K562 treated with DMSO at 1 percent for 24 hours (cell line): ENCODE data around the gene OLFML2A. TPM values are rescaled to one million over a fixed set of nuclear protein-coding genes. Genes with fewer than 3 reads are reported as not detected.

Source experiments
- total RNA-seq: library from RNA; unstranded; fragments of 300-600 nt; gene quantifications from 2 replicates; pipeline ENCODE4 v1.2.3, GENCODE V29; 2022; ENCODE audit warnings: low read depth; ENCODE audit not compliant: insufficient read depth

OLFML2A gene
- 0.03 TPM in 1 of 2 replicates, not detected in the other for total RNA-seq

DNA sequence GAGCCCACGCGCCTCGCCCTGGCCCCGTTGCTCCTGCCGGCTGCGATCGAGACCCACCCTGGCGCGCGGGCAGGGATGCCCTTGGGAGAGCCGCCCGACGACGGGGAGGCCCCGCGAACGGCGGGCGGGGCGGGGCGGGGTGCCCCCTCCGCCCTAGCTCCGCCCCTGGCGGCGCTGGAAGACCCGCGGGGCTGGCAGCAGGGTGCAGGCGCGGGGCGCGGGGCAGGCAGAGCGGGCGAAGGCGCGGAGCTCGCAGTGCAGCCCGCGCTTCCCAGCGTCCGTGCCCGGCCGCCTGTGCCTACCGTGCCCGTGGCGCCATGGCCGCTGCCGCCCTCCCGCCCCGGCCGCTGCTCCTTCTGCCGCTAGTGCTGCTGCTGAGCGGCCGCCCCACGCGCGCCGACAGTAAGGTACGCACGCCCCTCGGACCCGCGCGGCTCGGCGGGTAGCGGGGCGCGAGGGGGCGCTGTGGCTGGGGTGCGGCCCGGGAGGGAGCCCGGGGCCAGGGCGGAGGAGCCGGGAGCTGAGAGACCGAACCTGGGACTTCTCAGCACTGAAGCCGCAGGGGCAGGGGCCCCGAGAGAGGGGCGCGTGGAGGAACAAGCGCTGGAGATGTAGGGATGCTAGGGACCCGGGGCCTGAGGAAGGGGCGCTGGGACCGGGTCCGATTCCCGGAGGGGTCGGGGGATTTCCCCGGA lies at the start of gene OLFML2A:
OLFML2A (plus strand) TSS at position 180 of the 695 bp plus-strand sequence; CDS start at position 318, 138 bp downstream.

GRCh38 chr9:124771021-124771866 lies 5.7 kb upstream of the OLFML2A start, which contains the start of gene NR6A1:
NR6A1 (minus strand) TSS chr9:124771311.

GRCh38 chr9:124852829-124853531 lies 76.0 kb downstream of the OLFML2A start, which contains the start of gene WDR38:
WDR38 (plus strand) TSS chr9:124853460; CDS start chr9:124853532, 72 bp downstream.

GRCh38 chr9:124861342-124862229 lies 84.7 kb downstream of the OLFML2A start, which contains the start of the genes ARPC5L and RPL35:
ARPC5L (plus strand) TSS chr9:124862130; CDS start chr9:124869291, 7,161 bp downstream.
RPL35 (minus strand) TSS chr9:124861957; CDS start chr9:124861912, 45 bp downstream.

Other genes with a start within 250 kb of the OLFML2A start
- 11.1 and 12.3 TPM in 2 replicates for gene NR6A1, start 5.8 kb upstream of the OLFML2A start, total RNA-seq
- not detected in 2 replicates for gene WDR38, start 76.3 kb downstream of the OLFML2A start, total RNA-seq
- 7,091 and 7,294 TPM in 2 replicates for gene RPL35, start 84.8 kb downstream of the OLFML2A start, total RNA-seq
- gene ARPC5L, start 85.0 kb downstream of the OLFML2A start, total RNA-seq, result 72.1 and 75.6 TPM in 2 replicates
- gene GOLGA1, start 163.9 kb downstream of the OLFML2A start, total RNA-seq, result 6.4 and 7.9 TPM in 2 replicates